Testis (tissue), 2 donors: ENCODE results near the gene P2RX1.

Experiments
- CTCF ChIP-seq, 3 experiments: fragments of 450-650 bp in 2 of 3; fragments of 200-600 bp in 1 of 3; sonication (generic) in 1 of 3; IDR thresholded peaks; one replicate each; pipeline ENCODE4 v1.5.1; 2016 to 2019; ENCODE audit warnings: antibody characterized with exemption in 3 of 3, mild to moderate bottlenecking in 2 of 3, moderate library complexity in 1 of 3
- POLR2A ChIP-seq: fragments of 450-650 bp; IDR thresholded peaks from one replicate; pipeline ENCODE4 v1.6.1; 2017; ENCODE audit warnings: antibody characterized with exemption, mild to moderate bottlenecking, moderate library complexity

GRCh38 chr17:3919123-3919624, 2.9 kb upstream of the P2RX1 start:
- TF ChIP-seq POLR2A (no peak), CTCF (IDR thresholded peaks at IDR 0.05) (no peak)
